ENCODE measurements around the gene GPR139. TPM values are rescaled to one million over a fixed set of nuclear protein-coding genes. Genes with fewer than 3 reads are reported as not detected.

Gene GPR139
- total RNA-seq, 2 experiments from 2014 or later: not detected

DNA sequence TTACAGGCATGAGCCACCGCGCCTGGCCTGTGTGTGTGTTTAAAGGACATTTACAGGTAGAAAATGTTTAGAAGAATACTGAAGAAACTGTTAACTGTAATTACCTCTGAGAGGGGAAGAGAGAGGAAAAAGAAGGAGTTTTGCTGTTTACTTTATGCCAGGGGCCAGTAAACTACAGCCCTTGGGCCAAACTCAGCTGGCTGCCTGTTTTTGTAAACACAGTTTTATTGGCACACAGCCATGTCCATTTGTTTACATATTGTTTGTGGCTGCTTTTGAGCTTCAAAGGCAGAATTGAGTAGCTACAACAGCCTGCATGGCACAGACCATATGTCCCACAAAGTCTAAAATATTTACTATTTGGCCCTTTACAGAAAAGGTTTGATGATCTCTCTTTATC lies 76.4 kb downstream of the GPR139 start:
- CTCF ChIA-PET: no interaction called here
- Histone ChIP-seq H3K27me3 (ENCODE audit: control insufficient read depth in 1 of 2, insufficient read depth in 2 of 2, low read length in 2 of 2) (peaks cover 0 to 3% of the 10 kb centered on the region in 2 experiments), H3K9me3 (ENCODE audit: control insufficient read depth in 1 of 2, insufficient read depth in 1 of 2, low read length in 2 of 2) (peaks cover 0 to 10% of the 10 kb centered on the region in 2 experiments), H3K4me1 (ENCODE audit: insufficient read depth, low read length) (no peaks in the 10 kb centered on the region), H3K27ac (ENCODE audit: low read depth in 1 of 2, low read length in 2 of 2) (no peak overlapping the region), H3K36me3 (ENCODE audit: insufficient read depth, low read length) (no peaks in the 10 kb centered on the region), H3K4me3 (ENCODE audit: low read length) (no peak overlapping the region)
- Mint-ChIP-seq H3K9me3 (peaks cover 3% of the 10 kb centered on the region), H3K27ac (no peak overlapping the region), H3K4me3 (no peak overlapping the region), H3K36me3 (ENCODE audit: low read depth) (no peaks in the 10 kb centered on the region), H3K27me3 (peaks cover 9% of the 10 kb centered on the region), H3K4me1 (ENCODE audit: low read depth) (no peaks in the 10 kb centered on the region)
- intact Hi-C loops (cut with DNase I, micrococcal nuclease): no loop called here
- TF ChIP-seq, protein P1, sequence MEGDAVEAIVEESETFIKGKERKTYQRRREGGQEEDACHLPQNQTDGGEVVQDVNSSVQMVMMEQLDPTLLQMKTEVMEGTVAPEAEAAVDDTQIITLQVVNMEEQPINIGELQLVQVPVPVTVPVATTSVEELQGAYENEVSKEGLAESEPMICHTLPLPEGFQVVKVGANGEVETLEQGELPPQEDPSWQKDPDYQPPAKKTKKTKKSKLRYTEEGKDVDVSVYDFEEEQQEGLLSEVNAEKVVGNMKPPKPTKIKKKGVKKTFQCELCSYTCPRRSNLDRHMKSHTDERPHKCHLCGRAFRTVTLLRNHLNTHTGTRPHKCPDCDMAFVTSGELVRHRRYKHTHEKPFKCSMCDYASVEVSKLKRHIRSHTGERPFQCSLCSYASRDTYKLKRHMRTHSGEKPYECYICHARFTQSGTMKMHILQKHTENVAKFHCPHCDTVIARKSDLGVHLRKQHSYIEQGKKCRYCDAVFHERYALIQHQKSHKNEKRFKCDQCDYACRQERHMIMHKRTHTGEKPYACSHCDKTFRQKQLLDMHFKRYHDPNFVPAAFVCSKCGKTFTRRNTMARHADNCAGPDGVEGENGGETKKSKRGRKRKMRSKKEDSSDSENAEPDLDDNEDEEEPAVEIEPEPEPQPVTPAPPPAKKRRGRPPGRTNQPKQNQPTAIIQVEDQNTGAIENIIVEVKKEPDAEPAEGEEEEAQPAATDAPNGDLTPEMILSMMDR (IDR thresholded peaks at IDR 0.05): no peak
- no peak for ATAC-seq (ENCODE audit: poor library complexity)
- no peak for DNase-seq
- POLR2A ChIA-PET: no interaction called here

DNA sequence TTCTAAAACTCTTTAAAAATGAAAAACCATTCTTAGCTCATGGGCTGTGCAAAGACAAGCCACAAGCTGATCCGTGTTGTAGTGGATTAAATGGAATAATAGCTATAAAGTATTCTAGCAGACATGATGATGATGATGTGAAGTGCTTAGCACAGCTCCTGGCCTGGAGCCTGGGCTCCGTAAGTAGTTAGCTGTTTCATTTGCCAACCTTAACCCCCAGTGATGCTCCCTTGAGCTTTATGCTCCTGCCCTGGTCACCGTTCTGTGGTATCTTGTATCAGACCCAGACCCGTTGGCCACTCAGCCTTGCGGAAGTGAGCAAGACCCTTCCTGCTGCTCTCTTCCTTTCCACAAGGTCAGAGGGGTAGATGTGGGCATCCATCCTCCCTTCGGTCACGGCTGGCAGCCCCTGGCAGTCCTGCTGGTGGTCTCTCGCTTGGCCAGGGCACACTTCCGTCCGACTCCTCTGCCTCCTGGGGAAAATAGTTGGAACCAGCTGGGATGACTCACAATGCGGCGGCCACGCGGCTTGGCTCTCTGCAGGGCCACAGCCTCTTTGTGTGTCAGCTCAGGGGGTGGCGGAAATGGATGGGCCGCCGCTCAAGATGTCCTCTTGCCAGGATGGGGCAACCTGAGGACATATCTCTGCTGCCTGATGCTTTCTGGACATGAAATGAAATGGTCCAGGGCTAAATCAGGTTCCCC lies 79.1 kb downstream of the GPR139 start:
- POLR2A ChIA-PET: no interaction called here
- no peaks in the 10 kb centered on the region for H3K4me1 Mint-ChIP-seq (ENCODE audit: low read depth)
- CTCF ChIA-PET: no interaction called here
- H3K4me3 Mint-ChIP-seq: no peak overlapping the region
- Histone ChIP-seq H3K9me3 (ENCODE audit: control insufficient read depth in 1 of 2, insufficient read depth in 1 of 2, low read length in 2 of 2) (peaks cover 0 to 12% of the 10 kb centered on the region in 2 experiments), H3K36me3 (ENCODE audit: insufficient read depth, low read length) (no peaks in the 10 kb centered on the region), H3K27ac (ENCODE audit: low read depth in 1 of 2, low read length in 2 of 2) (no peak overlapping the region), H3K4me1 (ENCODE audit: insufficient read depth, low read length) (no peaks in the 10 kb centered on the region), H3K4me3 (ENCODE audit: low read length) (no peak overlapping the region), H3K27me3 (ENCODE audit: control insufficient read depth in 1 of 2, insufficient read depth in 2 of 2, low read length in 2 of 2) (no peaks in the 10 kb centered on the region)
- no peaks in the 10 kb centered on the region for H3K36me3 Mint-ChIP-seq (ENCODE audit: low read depth)
- DNase-seq (no peak), ATAC-seq (ENCODE audit: poor library complexity) (no peak)
- intact Hi-C loops (cut with DNase I, micrococcal nuclease): no loop called here
- TF ChIP-seq, protein P1 (IDR thresholded peaks at IDR 0.05): no peak
- no peak overlapping the region for H3K27ac Mint-ChIP-seq
- peaks cover 10% of the 10 kb centered on the region for H3K27me3 Mint-ChIP-seq
- no peaks in the 10 kb centered on the region for H3K9me3 Mint-ChIP-seq

- no peaks in the 10 kb centered on the region for H3K27me3 ChIP-seq (ENCODE audit: control insufficient read depth in 1 of 2, insufficient read depth in 2 of 2, low read length in 2 of 2)
- CTCF ChIA-PET: no interaction called here
- POLR2A ChIA-PET: no interaction called here
- H3K4me3 ChIP-seq (ENCODE audit: low read length): no peak overlapping the region
- ATAC-seq (ENCODE audit: poor library complexity) (no peak), DNase-seq (no peak)
- Mint-ChIP-seq H3K4me1 (ENCODE audit: low read depth) (no peaks in the 10 kb centered on the region), H3K4me3 (no peak overlapping the region), H3K27ac (no peak overlapping the region), H3K27me3 (peaks cover 10% of the 10 kb centered on the region), H3K36me3 (ENCODE audit: low read depth) (no peaks in the 10 kb centered on the region), H3K9me3 (no peaks in the 10 kb centered on the region)
- H3K27ac ChIP-seq (ENCODE audit: low read depth in 1 of 2, low read length in 2 of 2): no peak overlapping the region
- TF ChIP-seq, protein P1 (IDR thresholded peaks at IDR 0.05): no peak
- no peaks in the 10 kb centered on the region for H3K4me1 ChIP-seq (ENCODE audit: insufficient read depth, low read length)
- intact Hi-C loops (cut with DNase I, micrococcal nuclease): no loop called here
- H3K9me3 ChIP-seq (ENCODE audit: control insufficient read depth in 1 of 2, insufficient read depth in 1 of 2, low read length in 2 of 2): peaks cover 0 to 12% of the 10 kb centered on the region in 2 experiments
- H3K36me3 ChIP-seq (ENCODE audit: insufficient read depth, low read length): no peaks in the 10 kb centered on the region
Measured at GRCh38 chr16:19991614-19992013, 82.1 kb downstream of the GPR139 start.
